Muscle of arm (tissue), 12 donors: ENCODE measurements around the gene PKMYT1. TPM values are rescaled to one million over a fixed set of nuclear protein-coding genes. Genes with fewer than 3 reads are reported as not detected.
A peak's percentile ranks its signal among the peaks of the same experiment; 100 is the strongest.

Source experiments
- DNase-seq: peaks from one replicate; pipeline ENCODE4 v3.0.0-alpha.2; 2013
- polyA plus RNA-seq, 12 donors: library from polyadenylated mRNA; unstranded; fragments of 120-200 nt; gene quantifications; one replicate each; pipeline ENCODE4 v1.2.1, GENCODE V29; 2013; ENCODE audit not compliant: insufficient read length in 12 of 12

Gene PKMYT1
- polyA plus RNA-seq, 12 donors, result 7.3 to 22.6 (median 11.2) TPM; not detected in 1

DNA sequence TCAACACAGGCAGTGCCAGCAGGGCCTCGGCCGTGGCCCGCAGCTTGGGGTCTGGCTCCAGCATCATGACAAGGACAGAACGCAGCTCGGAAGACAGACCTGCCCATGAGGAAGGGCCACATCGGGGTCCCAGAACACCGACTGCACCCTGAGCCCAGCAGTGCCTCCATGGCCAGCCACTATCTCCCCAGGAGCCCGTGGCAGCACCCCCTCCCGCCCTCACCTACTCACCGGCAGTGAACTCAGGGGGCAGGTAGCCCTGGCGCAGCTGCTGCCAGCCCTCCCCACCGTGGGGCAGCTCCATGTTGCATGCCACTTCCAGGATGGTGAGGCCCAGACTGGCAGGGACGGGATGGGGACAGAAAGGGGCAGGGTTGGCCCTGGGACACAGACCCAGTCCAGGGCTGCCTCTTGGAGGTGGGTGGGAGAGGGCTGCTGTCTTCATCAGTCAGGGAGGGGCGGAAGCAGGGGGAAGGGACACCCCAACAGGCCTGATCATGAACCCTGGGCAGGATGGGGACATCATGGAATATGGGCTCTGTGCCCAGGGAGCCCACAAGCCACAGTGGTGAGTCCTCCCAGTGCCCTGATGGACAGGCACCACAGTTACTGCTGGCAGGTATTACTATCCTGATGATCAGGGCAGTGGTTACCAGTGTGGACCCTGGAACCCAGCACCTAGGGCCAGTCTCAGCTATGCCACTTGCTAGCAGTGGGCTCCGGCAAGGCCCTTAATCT, 5.8 kb downstream of the PKMYT1 start:
- no peak for DNase-seq

DNA sequence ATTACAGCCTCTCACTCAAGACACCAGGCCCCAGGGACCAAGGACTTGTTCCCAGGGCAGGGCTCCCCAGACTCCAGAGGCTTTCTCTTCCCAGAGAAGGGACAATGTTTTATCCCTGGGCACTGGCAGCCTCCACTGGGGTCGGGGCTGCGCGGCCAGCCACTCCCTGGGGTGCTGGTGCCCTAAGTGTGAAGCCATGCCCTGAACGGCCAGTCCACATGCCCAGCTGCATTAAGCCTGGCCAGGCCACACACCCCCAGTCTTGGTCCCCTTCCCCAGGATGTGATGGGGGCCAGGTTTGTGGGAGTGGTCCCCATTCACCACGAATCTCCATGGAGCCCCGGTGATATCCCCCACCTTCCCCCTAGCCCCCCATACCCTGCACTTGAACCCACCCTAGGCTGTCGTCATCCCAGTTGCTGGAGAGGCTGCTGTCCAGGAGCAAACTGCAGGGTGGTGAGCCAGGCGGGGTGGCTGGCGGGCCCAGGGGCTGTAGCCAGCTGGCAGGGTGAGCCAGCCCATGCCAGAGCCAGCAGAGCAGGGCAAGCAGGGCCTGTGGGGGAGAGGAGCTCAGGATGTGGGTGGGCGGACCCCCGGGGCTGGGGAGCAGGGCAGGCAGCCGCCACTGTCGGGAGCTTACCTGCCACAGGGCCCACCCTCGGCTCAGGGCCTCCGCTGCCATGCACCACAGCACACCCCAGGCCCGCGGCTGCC, 6.5 kb downstream of the PKMYT1 start:
- DNase-seq, result no peak

DNA sequence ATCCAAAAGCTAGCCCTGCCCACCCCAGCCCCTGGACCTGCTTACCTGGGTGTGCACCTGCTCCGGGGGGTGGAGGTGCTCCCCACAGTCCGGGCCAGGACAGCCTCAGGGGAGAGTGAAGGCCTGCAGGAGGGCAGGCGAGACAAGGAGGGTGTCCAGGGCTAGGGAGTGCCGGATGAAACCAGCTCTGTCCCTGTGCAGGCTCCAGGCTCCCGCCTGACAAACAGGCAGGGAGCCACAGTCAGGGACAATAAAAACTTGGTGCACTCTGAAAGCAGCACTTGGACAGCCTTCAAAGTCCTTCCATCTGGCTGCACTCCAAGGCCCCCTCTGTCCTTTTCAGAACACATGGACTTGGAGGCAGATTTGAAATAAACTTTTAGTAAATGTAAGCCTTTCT, 7.2 kb downstream of the PKMYT1 start:
- DNase-seq, result no peak

DNA sequence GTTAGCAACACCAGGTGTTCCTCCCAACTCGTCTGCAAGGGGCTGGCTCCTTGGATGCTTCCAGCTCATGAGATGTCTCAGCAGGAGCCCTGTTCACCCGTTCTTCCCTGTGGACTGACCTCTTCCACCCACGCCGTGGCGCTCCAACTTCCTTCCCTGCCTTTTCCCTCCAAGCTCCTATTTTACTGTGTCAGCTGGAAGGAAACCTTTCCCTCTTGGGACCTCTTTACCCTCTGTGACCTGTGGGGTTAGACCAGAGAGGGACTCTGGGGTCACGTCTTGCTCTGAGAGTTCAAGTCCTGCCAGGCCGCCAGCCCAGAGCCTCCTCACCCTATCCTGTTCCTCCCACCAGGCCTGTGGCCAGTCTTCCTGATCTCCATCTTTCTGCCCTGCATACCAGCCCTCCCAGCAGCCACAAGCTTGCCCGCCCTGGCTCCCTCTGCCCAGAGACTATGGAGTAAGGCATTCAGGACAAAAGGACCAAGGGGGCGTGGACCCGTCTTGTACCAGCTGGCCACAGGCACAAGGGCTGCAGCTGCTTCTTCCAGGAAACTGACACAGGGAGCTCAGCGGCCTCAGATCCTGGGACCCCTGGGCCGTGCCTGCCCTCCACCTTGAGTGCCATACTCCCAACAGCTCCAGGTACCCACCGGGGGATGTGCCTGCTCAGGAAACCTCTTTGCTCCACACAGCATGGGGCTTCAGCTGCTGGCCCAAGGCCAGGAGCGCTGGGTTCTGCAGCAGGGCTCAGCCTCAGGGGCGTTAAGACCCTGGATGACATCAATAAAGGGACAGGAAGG, 8.1 kb downstream of the PKMYT1 start:
- no peak for DNase-seq

DNA sequence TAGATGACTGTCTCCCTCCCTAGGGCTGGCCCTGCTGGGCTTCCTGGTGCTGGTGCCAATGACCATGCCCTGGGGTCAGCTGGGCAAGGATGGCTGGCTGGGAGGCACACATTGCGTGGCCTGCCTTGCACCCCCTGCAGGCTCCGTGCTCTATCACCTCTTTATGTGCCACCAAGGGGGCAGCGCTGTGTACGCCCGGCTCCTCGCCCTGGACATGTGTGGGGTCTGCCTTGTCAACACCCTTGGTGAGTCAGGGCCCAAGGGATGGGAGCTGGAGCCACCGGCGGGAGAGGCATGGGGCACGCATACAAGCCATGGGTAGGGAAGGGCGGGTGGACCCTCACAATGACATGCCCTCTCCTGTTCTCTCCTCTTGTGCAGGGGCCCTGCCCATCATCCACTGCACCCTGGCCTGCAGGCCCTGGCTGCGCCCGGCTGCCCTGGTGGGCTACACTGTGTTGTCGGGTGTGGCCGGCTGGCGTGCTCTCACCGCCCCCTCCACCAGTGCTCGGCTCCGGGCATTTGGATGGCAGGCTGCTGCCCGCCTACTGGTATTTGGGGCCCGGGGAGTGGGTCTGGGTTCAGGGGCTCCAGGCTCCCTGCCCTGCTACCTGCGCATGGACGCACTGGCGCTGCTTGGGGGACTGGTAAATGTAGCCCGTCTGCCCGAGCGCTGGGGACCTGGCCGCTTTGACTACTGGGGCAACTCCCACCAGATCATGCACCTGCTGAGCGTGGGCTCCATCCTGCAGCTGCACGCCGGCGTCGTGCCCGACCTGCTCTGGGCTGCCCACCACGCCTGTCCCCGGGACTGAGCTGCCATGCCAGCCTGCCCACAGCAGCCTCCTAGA, 8.9 kb downstream of the PKMYT1 start:
- no peak for DNase-seq

DNA sequence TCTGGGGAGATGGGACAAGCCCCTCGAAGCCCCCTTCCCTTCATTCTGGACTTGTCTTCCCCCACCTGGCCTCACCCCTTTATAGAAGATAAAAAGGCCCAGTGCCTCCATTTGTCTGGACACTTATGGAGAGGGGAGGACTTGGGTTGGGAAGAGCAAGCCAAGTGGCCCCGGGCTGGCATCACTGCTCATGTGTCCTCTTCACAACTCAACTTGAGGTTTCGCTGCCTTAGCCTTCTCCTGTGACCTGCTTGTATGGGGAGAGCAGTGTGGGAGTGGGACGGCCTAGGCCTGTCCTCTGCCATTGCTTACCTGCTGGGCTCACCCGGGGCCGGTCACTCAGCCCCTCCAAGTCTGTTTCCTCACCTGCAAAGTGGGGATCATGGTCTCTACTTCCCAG, 9.7 kb downstream of the PKMYT1 start:
- DNase-seq, result no peak

- no peak for DNase-seq
Measured at GRCh38 chr16:2969545-2970521, 10.4 kb downstream of the PKMYT1 start.

DNA sequence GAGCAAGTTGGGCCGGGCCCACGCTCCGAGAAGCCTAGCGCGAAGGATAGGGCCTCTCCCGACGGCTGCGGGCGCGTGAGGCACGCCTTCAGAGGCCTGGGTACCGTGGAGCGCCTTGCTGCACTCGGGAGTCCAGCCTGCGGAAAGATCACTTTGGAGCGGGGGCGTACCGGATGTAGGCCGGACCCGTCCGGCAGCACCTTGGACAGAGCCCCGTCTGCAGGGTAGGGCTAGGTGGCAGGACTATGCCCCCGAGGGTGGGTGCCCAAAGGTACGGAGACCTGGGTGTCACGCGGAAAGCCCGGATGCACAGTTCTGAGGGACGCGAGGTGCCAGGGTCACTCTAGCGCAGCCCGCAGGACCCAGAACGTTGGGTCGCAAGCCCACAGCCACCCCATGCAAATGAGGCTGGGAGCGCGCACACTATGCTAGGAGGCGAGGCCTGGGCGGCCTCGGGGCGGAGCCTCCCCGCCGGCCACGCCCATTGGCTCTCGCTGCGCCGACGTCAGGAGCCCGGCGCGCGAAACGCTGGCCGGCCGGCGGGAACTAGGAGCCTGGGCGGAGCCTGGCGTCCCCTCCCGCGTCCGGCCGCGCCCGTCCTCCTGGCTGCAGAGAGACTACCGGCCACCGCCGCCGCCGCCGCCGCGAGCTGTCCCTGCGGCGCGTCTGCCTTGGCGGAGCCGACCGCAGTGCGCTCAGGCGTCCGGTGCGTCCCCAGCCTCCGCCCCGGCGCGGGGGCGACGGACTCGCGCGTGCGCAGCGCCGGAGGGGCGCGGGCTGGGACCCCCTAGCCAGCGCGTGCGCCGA, 11.3 kb downstream of the PKMYT1 start, which contains the start of gene PAQR4:
PAQR4 (plus strand) TSS at position 611 of the 807 bp plus-strand sequence. CDS start 327 bp downstream, outside the sequence.
- peak; percentile 87 for DNase-seq

DNA sequence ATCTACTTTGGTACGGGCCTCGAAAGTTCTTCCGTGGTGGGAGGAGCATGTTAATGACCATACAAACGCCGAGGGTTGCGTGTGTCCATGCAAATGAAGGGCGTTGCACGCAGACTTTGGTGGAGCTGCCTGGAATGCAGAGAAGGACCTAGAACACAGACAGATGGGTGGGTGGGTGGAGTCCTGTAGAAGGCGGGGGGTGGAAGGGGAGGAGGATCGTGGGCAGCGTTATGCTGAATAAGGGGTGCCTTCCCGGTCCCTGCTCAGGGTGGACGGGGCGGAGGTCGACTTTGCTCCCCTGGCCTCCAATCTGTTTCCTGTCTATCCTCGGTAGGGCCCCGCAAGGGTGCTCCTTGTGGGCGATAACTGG, 11.9 kb downstream of the PKMYT1 start:
- DNase-seq, result no peak

DNA sequence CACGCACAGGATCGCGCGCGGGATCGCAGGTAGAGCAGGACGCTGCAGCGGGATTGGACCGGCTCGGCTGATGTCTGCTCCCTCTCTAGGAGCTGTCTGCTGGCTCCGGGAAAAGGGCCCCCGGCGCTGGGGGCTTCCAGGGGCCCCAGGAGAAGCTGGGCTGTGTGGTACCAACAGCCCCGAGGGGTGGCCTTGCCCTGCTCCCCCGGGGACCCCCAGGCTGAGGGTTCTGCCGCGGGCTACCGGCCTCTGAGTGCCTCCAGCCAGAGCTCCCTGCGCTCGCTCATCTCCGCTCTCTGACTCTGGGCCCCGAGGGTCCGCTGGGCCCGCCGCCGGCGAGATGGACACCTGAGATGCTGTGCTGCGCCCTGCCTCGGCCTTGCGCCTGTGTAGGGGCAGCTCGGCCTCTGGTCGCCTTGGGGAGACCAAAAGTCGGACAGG, 12.5 kb downstream of the PKMYT1 start:
- DNase-seq, result no peak

- DNase-seq, result no peak
Measured at GRCh38 chr16:2967211-2967631, 13.0 kb downstream of the PKMYT1 start.

- no peak for DNase-seq
Measured at GRCh38 chr16:2966808-2967191, 13.4 kb downstream of the PKMYT1 start.

DNA sequence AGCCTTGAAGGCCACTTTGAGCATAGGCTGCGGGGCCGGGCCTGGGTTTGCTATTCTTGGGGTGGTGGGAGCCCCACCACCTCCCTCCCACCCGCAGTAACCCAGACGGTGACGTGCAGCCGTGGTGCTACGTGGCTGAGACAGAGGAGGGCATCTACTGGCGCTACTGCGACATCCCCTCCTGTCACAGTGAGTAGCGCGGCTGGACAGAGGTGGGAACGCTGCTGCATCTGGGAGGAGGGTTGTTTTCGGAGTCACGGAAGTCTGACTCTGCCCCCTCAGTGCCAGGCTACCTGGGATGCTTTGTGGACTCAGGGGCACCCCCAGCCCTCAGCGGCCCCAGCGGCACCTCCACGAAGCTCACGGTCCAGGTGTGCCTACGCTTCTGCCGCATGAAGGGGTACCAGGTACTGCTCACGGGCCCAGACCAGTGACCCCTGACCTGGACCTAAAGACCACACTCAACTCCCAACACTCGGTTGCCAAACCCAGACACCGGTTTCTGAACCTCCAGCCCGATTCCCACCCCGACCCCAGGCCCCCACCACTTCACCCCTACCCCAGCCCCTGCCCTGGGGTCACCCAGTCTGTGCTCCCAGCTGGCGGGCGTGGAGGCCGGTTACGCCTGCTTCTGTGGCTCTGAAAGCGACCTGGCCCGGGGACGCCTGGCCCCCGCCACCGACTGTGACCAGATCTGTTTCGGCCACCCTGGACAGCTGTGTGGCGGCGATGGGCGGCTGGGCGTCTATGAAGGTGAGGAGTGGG, 14.0 kb downstream of the PKMYT1 start:
- DNase-seq, result no peak

GRCh38 chr16:2964475-2965336, 15.5 kb downstream of the PKMYT1 start:
- no peak for DNase-seq

GRCh38 chr16:2963723-2964474, 16.3 kb downstream of the PKMYT1 start, which contains the start of gene KREMEN2:
TSS of gene KREMEN2 (plus strand) at chr16:2964275. CDS start at chr16:2964521, 246 bp downstream.
- DNase-seq, result no peak

- no peak for DNase-seq
Measured at GRCh38 chr16:2963074-2963722, 17.0 kb downstream of the PKMYT1 start.
